Osteoblast (primary cell): ENCODE data around the gene XIRP2. TPM values are rescaled to one million over a fixed set of nuclear protein-coding genes. Genes with fewer than 3 reads are reported as not detected.
"Not testable (repeated sequence)": the region's sequence is repeated elsewhere in the genome, so short reads cannot be mapped to it uniquely, and the experiment has no call there.

ENCODE experiments used
- DNase-seq: peaks from one replicate; pipeline ENCODE4 v3.0.0; 2011; ENCODE audit warnings: low spot score, mixed read lengths; ENCODE audit not compliant: insufficient read length; ENCODE audit errors: missing footprints
- H2AFZ ChIP-seq: 2 replicates; pipeline ENCODE4 v1.6.0; 2011; ENCODE audit warnings: mild to moderate bottlenecking, low read length
- H3K27ac ChIP-seq: 2 replicates; pipeline ENCODE4 v1.5.1; 2011; ENCODE audit warnings: mild to moderate bottlenecking, low read depth, low read length, moderate library complexity
- H3K27me3 ChIP-seq: 2 replicates; pipeline ENCODE4 v1.6.0; 2012; ENCODE audit warnings: mild to moderate bottlenecking, control low read depth, inconsistent platforms, low read length, moderate library complexity; ENCODE audit not compliant: insufficient read depth
- H3K36me3 ChIP-seq: 2 replicates; pipeline ENCODE4 v1.5.1; 2011; ENCODE audit warnings: mild to moderate bottlenecking, low read length, control low read depth, moderate library complexity; ENCODE audit not compliant: insufficient read depth
- H3K4me1 ChIP-seq: 2 replicates; pipeline ENCODE4 v1.5.1; 2011; ENCODE audit warnings: mild to moderate bottlenecking, low read length, control low read depth, moderate library complexity; ENCODE audit not compliant: insufficient read depth
- H3K4me2 ChIP-seq: 2 replicates; pipeline ENCODE4 v1.6.0; 2011; ENCODE audit warnings: mild to moderate bottlenecking, low read length; ENCODE audit not compliant: insufficient read depth
- H3K4me3 ChIP-seq: fragments of 200-600 bp; sonication (generic); 3 replicates; pipeline ENCODE4 v1.5.1; 2012; ENCODE audit warnings: mild to moderate bottlenecking, low read length, inconsistent platforms; ENCODE audit not compliant: insufficient read depth
- H3K79me2 ChIP-seq: 2 replicates; pipeline ENCODE4 v1.6.0; 2012; ENCODE audit warnings: mild to moderate bottlenecking, low read length, control low read depth, inconsistent platforms; ENCODE audit not compliant: insufficient read depth
- H3K9me3 ChIP-seq: 2 replicates; pipeline ENCODE4 v1.5.1; 2011; ENCODE audit warnings: low read depth, low read length, control low read depth
- H4K20me1 ChIP-seq: 2 replicates; pipeline ENCODE4 v1.6.0; 2012; ENCODE audit warnings: mild to moderate bottlenecking, low read length, control low read depth; ENCODE audit not compliant: insufficient read depth
- CTCF ChIP-seq: IDR thresholded peaks from 2 replicates; pipeline ENCODE4 v1.5.1; 2011; ENCODE audit warnings: mild to moderate bottlenecking, low read depth, low read length, moderate library complexity; ENCODE audit errors: extremely low read depth
- total RNA-seq: library from RNA; depleted of rRNA; stranded (reverse); fragments of >200 nt; gene quantifications from 2 replicates; pipeline ENCODE4 v1.2.3, GENCODE V29; 2012

XIRP2 gene
- total RNA-seq, 1 donor: not detected

DNA sequence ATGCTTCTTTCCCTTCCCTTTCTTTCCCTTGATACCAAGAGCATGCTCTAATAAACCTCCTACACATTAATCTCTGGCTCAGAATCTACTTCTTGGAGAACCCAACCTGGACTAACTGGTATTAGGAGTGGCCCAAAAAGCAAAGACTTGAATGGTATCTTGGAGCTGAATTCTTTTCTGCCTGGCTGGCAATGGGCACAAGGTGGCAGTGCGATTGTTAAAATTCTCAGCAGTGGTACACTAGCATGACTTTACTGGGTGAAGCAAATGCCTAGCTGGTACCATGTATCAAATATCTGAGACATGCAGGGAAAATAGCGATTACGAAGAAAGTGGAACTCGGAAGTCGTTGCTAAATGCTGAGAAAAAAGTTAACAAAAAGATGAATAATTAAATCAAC lies 376.1 kb downstream of the XIRP2 start:
- H3K9me3 ChIP-seq: no peaks in the 10 kb centered on the region
- peak; percentile 39 for TF ChIP-seq CTCF
- H3K4me2 ChIP-seq: no peak overlapping the region
- no peaks in the 10 kb centered on the region for H4K20me1 ChIP-seq
- no peak overlapping the region for H3K27ac ChIP-seq
- H3K79me2 ChIP-seq: no peaks in the 10 kb centered on the region
- no peak overlapping the region for H2AFZ ChIP-seq
- no peaks in the 10 kb centered on the region for H3K4me1 ChIP-seq
- no peaks in the 10 kb centered on the region for H3K36me3 ChIP-seq
- DNase-seq: no peak
- no peaks in the 10 kb centered on the region for H3K27me3 ChIP-seq
- H3K4me3 ChIP-seq: no peak overlapping the region

DNA sequence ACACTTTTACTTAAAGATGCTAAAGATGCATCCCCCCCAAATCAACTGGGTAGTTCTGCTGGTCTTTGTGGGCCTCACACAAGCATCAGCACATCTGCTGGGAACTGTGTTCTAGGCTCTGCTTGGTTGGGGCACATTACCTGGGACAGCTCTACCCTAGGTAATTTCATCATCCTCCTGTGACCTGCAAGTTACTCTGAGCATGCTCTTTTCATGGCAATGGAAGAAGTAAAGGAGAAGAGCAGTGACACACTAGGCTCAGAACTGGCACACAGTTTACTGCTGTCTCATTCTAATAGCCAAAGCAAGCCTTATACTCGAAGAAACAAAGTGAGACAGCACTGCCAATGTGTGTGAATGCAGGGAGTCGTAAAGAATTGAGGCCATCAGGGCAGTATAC lies 376.7 kb downstream of the XIRP2 start:
- TF ChIP-seq CTCF: no peak
- Histone ChIP-seq H3K9me3 (no peaks in the 10 kb centered on the region), H3K27me3 (no peaks in the 10 kb centered on the region), H3K4me3 (no peak overlapping the region), H4K20me1 (no peaks in the 10 kb centered on the region), H3K4me2 (no peak overlapping the region), H3K79me2 (no peaks in the 10 kb centered on the region), H3K36me3 (no peaks in the 10 kb centered on the region), H3K27ac (no peak overlapping the region), H3K4me1 (no peaks in the 10 kb centered on the region), H2AFZ (no peak overlapping the region)
- DNase-seq: no peak

GRCh38 chr2:167265722-167266121 lies 377.4 kb downstream of the XIRP2 start:
- Histone ChIP-seq H4K20me1 (no peaks in the 10 kb centered on the region), H3K79me2 (no peaks in the 10 kb centered on the region), H3K4me2 (no peak overlapping the region), H3K36me3 (no peaks in the 10 kb centered on the region), H3K27me3 (no peaks in the 10 kb centered on the region), H3K9me3 (no peaks in the 10 kb centered on the region), H3K4me3 (no peak overlapping the region), H3K27ac (no peak overlapping the region), H2AFZ (no peak overlapping the region), H3K4me1 (no peaks in the 10 kb centered on the region)
- DNase-seq: peak; percentile 9
- no peak for TF ChIP-seq CTCF

DNA sequence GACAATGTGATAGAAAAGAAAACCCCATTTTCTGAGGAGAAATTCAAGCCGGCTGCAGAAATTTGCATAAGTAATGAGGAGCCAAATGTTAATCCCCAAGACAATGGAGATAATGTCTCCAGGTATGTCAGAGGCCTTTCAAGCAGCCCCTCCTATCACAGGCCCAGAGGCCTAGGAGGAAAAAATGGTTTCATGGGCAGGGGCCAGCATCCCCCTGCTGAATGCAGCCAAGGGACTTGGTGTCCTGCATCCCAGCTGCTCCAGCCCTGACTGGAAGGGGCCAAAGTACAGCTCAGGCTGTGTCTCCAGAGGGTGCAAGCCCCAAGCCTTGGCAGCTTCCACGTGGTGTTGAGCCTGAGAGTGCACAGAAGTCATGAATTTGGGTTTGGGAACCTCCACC lies 380.0 kb downstream of the XIRP2 start:
- not testable (repeated sequence) for H3K27me3 ChIP-seq, H4K20me1 ChIP-seq, H3K9me3 ChIP-seq, H3K4me1 ChIP-seq, H3K36me3 ChIP-seq, H3K4me2 ChIP-seq, H3K79me2 ChIP-seq, H3K27ac ChIP-seq, DNase-seq, H2AFZ ChIP-seq, H3K4me3 ChIP-seq

- H3K9me3 ChIP-seq: no peaks in the 10 kb centered on the region
- H3K79me2 ChIP-seq: no peaks in the 10 kb centered on the region
- H3K4me2 ChIP-seq: no peak overlapping the region
Observed at GRCh38 chr2:167271932-167272331, 383.7 kb downstream of the XIRP2 start.

More at GRCh38 chr2:167271932-167272331, 383.7 kb downstream of the XIRP2 start:
- Histone ChIP-seq H3K27ac (no peak overlapping the region), H3K4me1 (no peaks in the 10 kb centered on the region), H3K36me3 (no peaks in the 10 kb centered on the region), H4K20me1 (no peaks in the 10 kb centered on the region), H2AFZ (no peak overlapping the region), H3K27me3 (no peaks in the 10 kb centered on the region), H3K4me3 (no peak overlapping the region)
- no peak for TF ChIP-seq CTCF
- DNase-seq: no peak
